Measurements from ENCODE around the gene SNX30. TPM values are rescaled to one million over a fixed set of nuclear protein-coding genes. Genes with fewer than 3 reads are reported as not detected.

The SNX30 gene
- polyA plus RNA-seq, 5 donors: 22.9 to 35.3 (median 27.9) TPM

DNA sequence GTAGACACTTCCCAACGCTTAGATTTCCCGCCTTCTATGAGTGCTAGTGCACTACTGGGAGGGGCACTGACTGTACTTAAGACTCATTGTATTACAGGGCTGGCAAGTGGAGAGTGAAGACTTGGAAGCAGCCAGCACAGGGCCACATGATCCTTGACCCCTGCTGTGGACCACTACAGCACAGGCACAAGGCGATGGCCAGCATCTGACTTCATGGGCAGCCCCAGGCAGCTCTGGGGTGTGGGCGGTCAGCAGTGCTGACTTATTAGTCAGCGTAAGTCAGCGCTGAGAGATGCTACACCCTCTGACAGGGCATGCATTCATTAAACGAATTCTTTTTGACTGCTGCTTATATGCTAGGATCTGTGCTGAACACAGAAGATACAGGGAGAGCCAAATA lies 130.8 kb downstream of the SNX30 start:
- DNase-seq: no peak

DNA sequence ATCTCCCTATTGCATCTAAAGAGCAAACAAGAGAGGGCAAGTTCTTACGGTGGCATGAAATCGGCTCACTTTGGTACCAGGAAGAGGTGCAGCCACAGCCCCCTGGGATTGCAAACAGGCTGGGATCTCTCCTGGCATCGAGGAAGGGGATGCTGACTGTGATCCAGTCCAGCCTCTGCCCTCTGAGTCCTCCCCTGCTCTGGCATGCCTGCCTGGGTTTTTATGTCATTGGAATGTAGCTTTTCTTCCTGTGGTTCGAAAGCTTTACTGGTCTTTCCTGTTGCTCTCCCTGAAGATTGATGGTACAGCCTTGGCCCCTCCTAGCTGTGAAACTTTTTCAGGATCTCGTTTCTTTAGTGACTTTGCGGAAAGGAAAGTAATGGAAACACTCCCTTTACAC lies 133.5 kb downstream of the SNX30 start:
- DNase-seq: no peak

DNA sequence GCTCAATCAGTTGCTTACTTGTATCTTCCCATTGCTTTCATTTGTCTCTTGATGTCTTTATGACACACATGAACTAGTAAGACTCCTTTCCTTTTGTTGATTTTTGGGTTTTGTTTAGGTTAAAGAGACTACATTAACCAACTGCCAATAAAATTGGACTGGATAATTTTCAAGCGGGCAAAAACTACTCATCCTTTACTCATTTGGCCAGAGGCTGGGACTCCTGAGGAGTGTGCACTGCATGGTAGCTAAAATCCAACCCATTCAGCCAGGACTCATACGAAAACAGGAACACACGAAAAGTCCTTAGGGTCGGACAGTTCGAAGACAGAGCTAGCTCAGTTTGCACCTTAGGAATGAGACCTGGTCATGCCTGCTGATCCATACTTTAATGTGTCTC lies 134.2 kb downstream of the SNX30 start:
- no peak for DNase-seq

DNA sequence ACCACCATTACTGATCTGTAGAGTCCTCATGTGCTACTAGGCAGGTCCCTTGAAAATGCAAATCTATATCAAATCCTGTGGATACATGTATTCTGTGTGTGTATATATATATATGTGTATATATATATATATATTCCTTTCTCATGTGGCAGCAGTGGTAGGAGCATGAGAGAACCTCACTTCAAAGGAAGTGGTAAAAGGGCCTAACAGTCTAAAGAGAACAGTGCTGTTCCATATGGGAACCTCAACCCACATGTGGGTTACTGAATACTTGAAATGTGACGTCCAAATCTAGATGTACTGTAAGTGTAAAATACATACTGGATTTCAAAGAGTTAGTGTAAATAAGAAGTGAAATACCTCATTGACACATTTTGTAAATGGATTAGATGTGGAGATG lies 134.8 kb downstream of the SNX30 start:
- DNase-seq: no peak

DNA sequence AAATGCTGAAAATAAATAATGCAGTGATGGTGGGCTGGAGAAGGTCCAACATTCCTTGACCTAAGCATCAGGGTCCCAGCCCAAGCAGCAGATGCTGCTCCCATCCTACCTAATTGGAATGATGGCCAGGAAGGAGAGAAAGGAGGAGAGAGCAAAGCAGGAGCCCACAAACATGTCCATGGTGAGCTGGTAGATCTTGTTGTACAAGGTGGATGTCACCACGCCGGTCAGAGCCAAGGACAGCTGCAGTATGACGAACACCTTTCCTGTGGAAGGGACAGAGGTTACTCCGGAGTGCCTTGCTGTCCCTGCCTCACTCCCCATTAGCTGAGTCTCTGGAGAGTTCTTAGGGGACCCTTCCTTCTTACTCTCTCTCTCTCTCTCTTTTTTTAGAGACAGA lies 135.8 kb downstream of the SNX30 start:
- no peak for DNase-seq

DNA sequence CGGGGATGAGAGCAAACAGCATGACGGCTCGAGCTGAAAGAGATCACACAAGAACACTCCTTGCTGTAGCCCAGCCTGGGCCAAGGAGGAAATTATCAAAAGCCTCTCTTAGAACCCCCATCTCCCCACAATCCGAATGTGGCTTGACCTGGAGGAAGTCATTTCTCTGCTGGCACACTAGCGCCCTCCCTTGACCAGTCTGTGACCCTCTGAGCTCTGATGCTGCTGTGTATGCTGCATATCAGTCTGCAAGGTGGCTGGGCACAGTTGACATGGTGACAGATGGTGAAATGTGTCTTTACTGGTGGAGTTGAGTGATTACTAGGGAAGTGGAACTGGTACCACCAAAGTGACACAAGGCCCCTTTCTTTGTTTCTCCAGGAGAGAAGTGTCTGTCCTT lies 136.8 kb downstream of the SNX30 start:
- no peak for DNase-seq

DNA sequence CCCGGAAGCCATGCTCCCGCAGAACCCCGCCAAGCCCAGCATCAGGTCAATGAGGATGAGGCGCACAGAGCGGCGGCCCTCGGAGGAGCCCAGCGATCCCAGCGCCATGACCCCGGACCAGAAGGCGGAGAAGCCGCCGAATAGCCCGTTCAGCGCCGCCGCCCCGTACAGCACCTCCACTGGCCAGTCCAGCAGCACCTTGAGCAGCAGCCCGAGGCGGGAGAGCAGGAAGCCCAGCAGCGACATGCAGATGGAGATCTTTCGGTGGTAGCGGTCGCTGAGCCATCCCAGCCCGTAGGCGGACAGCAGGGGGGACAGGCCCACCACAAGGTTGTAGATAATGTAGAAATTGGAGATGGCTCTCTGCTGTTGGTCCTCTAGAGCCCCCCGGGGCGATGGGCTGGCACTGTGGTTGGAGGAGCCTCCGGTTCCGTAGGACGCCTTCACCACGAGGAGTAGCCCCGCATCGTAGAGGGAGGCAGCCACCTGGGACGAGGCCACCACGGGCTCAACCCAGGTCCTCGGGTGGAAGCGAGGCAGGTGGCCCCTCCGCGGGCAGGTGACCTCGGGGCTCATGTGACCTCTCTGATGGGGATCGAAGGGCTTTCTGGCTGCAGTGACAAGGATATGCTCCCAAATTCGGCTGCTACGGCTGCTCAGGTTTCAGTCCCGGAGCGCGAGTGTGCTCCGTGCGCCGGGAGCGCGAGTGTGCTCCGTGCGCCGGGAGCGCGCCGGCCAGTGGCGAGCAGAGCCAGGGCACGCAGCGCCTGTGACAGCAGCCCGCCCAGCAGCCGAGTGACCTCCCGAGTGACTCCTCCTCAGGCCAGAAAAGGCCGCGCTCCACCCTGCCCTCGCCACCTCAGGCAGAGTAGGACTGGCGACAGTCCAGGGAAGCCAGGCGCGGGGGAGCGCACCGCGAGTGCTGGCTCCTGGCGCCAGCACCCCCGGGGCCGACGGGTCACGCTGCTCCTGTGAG lies 139.8 kb downstream of the SNX30 start, which contains the start of gene SLC46A2:
TSS of gene SLC46A2 (minus strand) at position 771 of the 976 bp plus-strand sequence. CDS start at position 576, 195 bp downstream.
- DNase-seq: peak in 1 of 2 donors; percentile 21

DNA sequence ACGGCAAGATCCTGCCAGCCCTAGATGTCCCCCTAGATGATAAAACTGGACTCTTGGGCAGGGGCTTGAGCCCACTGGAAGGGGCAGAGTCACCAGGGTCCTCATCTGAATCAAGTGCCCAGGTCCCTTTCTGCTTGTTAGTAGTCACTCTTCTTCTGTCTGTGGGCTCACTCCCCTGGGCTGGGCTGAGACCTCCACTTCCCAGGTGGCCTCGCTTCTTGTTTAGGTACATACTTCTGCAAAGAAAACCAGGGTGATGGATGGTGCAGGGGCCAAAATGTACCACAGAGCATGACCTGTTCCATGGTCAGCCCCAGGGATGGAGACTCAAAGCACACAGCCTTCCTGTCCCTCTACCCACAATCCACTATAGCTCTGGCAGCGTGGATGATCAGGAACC lies 141.0 kb downstream of the SNX30 start:
- no peak for DNase-seq

DNA sequence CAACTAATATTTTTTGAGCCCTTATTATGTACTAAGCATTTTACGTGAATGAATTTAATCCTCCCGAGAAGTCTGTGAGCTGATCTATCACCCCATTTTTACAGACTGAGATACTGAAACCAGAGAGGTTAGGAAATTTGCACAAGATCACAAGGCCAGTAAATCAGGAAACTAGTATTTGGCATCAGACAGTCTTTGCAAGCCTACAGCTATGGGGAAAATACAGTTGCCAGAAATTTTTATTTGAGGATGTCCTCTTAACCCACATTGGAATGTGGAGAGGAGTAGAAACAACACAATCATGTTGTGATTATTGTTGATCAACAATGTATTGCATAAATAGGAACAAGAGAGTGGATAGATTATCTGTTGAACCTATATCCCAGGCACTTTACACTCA lies 142.4 kb downstream of the SNX30 start:
- DNase-seq: no peak

DNA sequence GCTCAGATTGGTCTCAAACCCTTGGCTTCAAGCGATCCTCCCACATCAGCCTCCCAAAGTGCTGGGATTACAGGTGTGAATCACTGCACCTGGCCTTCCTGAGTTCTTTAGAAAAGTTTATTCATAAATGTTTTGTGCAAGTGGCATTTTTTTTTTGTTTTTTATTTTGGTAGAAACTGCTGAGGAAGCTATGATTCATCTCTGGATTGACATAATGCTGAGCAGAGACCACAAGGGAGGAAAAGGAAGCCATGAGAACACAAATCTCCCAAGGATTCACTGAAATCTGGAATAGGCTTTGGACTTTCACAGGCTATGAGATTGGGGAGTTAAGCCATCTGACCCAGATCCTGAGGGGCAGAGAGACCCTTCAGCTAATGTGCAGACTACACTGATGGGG lies 143.5 kb downstream of the SNX30 start:
- DNase-seq: no peak

DNA sequence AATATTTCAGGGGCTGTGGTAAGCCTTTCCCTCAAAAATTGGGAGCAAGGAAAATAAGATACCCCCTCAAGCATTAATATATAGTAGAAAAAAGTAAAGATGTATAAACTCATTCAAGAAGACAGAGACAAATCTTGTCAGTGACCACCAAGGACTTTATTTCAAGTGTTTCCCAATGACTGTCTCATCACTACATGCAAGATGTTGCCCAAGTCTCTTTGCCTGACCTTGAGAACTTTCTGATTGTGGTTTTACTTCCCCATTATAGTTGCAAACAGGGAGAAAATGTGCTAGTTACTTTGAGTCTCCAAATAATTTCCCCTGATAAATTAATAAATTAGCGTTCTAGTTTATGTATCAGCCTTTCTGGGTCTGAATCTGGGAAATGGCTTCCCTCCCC lies 144.1 kb downstream of the SNX30 start:
- DNase-seq: no peak

DNA sequence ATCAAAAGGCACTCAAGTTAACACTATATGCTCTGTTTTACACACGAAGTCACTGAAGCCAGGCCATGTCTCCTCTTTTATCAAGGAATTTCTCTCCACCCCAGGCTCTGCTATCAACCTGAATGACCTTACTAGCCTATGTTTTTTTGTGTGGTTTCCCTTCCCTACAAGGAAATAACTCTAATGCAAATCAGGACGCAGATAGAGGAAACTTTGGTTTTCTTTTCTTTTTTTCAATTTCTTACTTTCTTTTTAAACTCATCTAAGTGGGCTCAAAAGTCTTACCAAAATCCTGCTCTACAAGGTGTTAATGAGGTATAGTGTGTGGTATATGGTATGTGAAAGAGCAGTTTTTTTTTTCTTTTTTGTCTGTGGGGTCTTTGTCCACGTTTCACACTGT lies 145.6 kb downstream of the SNX30 start:
- DNase-seq: no peak

DNA sequence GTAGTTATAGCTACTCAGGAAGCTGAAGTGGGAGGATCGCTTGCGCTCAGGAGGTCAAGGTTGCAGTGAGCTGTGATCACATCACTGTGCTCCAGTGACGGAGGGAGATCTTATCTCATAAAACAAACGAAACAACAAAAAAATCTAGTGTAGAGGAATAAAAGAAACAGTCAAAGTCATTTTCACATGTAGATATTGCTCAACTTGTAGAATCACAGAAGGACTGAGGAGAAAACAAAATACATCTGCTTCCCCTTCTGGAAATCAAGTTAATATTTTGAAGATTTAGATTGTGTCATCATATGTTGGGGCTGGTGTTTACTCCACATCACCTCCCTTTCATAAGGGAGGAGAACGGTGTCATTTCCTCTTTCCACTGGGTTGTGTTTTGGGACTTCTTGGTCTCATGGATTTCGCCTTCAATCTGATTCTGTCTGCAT lies 148.3 kb downstream of the SNX30 start:
- DNase-seq: no peak

DNA sequence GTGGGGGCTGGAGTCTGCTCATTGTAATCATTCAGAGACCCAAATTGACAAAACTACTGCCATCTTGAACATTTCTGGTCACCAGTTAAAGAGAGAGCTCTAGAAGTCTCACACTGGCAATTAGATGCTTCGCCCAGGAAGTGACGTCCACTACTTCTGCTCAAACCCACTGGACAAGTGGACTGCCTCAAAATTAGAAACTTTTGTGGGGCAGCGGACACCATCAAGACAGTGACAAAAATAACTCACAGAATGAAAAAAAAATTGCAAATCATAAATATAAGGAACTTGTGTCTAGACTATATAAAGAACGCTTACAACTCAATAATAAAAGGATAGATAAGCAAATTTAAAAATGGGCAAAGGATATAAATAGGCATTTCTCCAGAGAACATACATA lies 149.9 kb downstream of the SNX30 start:
- DNase-seq: no peak

DNA sequence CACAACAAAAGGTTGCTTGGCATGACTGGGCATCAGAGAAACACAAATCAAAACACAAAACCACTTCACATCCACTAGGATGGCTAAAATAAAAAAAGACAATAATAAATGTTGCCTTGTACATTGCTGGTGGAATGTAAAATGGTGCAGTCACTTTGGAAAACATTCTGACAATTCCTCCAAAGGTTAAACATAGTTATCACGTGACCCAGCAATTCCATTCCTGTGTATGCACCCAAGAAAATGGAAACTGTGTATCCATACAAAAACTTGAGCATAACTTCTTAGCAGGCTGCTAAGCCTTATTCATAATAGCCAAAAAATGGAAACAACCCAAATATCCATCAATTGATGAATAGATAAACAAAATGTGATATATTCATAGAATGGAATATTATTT lies 150.3 kb downstream of the SNX30 start:
- no peak for DNase-seq

DNA sequence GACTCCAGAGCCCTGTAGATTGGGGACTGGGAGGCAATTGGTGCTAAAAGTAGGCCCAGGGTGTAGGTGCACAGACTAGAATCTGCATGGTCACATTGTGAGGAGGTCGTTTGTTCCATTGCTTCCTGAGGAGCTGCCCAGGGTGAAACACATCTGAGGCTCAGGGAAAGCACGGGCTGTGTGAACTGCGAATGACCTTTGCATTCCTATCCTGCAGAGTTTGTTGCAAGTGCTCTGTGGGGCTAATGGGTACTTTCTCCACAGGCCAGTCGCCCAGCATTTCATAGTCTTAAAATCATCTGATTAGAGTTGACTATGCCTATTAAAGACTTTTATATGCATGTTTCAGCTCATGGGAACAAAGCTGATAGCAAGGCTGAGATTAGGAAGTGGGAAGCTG lies 154.5 kb downstream of the SNX30 start:
- no peak for DNase-seq

DNA sequence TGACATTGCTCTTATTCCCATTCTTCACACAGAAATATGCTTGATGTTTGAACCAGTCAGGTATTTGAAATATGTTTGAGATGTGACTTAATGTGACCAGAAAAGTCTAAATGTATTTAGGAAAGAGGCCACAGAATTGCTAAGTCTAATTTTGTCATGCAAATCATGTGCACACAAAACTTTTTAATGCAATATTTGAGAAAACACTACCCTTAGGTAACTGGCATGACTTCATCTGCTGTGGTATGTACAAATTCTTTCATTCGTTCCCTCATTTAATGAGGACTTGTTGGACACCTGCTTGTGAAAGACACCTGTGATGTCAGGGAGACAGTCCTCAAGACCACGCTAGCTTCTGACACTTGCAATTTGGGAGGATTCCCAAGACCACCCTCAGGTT lies 161.2 kb downstream of the SNX30 start:
- no peak for DNase-seq

DNA sequence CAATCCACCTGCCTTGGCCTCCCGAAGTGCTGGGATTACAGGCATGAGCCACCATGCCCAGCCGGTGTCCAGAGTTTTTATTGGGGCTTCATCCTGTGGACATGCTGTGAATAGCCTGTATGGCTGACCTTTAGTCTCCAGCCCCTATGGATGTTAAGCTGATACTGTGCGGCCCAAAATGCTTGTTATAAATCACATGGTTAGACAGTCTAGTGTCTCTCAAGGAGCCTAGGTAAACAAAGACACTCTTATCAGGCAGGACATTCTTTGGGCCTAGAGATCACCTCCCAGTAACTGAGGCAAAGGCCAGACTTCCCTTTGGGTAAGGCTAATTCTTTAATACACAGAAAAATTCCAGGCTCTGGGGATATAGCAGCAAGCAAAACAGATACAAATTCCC lies 162.1 kb downstream of the SNX30 start:
- no peak for DNase-seq

DNA sequence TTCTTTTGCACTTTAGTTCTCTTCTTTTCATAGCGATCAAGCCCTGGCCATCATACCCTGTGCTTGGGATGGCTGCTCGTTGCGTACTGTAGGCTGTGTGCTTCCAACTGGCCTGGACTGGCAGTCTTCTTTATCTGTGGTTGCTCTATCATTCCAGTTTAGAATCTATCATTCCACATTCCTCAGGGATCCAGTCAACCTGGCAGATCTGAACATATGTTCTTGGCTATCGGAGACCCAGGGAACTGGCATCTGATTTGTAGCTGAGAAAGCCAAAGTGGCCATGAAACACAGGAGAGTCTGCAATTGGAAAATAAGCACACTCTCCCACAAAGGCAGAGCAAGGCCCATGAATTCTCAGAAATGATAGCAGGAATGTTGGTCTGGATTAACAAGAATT lies 162.8 kb downstream of the SNX30 start:
- no peak for DNase-seq

DNA sequence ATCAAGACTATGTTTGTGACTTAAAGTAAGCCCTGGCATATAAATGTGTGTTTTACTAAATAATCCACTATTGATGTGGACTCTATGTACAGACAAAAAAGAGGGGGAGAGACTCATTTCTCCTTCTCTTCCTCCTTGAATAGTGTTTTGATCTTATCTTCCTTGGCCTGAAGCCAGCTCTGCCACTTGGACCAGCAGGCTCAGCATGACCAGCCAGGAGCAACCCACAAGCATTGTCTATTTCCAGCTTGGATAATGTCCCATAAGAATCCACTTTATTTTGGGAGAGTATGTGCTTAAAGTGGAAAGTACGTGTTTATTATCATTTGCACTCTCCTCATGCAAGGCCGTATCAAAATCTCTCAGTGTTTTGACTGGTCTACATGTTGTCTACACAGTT lies 164.0 kb downstream of the SNX30 start:
- no peak for DNase-seq

DNA sequence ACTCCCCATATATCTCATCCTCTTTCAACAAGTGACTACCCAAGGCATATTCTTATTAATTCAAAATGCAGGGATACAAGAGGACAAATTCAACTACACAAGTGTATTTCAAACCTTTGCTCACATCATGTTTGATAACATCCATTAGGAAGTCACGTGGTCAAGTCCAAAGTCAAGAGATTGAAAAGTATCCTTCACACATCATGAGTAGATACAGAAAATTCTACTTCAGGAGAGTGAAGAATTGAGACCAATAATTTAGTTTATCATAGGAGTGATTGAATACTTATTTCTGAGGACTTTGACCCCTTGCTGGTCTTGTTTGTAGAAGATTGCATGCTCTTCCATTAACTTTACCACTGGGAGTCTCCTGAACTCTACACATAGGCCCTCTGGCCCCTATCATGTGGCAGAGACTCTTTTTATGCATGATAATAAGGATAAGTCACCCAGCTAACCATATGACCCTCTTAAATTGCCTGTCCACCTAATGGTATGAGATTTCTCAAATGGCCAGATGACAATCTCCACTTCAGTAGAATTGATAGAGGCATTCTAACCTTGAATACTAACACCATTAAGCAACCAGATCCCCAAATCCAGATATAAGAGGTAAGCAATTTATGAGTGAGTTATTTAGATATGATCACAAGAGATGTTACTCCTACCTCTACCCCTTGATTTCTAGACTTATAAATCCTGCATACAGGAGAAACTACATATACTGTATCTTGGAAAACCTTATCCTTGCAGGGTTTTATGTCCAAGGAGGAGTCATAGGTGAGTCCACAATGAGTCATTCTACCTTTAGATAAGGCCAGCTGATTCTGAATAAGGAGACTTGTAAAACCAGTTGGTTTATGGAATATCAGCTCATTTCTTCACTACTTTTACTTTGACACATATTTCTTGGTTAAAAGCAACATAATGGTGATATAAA lies 166.8 kb downstream of the SNX30 start:
- DNase-seq: no peak

DNA sequence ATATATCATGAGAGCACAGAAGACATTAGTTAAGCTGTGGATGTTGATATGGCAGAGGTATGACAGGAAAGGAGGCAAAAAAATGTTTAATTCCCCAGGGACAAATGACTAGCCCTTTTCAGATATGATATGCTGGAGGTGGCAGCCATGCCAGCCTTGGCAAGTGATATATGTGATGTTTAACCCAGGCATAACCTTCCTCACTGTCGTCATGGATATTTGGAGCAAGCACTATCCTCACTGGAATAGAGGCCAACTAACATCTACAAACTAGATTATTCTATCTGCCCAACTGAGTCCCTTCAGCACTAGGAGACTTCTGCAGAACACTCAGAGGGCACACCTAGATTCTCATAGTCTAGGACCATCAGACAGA lies 167.4 kb downstream of the SNX30 start:
- DNase-seq: no peak

DNA sequence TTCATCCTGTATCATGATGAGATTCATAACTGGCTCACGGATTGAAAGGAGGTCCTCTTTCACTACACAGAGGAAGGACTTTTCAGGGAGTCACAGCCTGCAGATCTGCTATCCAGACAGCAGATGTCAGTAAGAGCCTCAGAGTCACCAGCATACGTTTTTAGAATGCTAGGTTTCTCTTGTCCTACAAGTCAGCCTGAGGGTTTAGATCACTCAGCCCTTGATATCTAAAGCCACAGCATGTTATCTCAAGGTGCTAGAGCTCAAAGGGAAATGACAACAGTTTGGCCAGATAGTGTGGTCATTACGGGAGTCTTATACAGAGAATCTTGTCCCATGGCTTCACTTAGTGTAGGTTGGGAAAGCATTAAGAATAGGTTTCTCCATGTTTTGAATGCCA lies 171.0 kb downstream of the SNX30 start:
- DNase-seq: peak in 1 of 2 donors; percentile 13
